ENCODE results near the gene SRD5A1. TPM values are rescaled to one million over a fixed set of nuclear protein-coding genes. Genes with fewer than 3 reads are reported as not detected.
A peak's percentile ranks its signal among the peaks of the same experiment; 100 is the strongest.

SRD5A1 gene
- total RNA-seq, 1 donor = 15.3 TPM

DNA sequence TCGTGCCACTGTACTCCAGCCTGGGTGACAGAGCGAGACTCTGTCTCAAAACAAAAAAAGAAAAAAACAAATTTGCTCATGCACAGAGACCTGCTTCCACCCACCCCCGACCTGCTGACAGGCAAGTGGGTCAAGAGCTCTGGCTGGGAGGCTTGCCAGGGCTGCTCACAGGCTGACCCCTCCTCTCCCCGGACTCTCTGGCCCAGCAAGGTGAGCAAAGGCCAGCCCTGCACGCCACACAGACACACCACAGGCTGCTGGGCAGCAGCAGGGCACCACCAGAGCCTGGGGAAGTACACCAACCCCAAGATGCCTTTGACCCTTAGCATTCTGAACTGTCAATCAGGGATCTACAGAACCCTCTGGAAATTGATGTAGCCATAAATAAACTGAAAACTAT, 29.6 kb upstream of the SRD5A1 start:
- no peak for DNase-seq (ENCODE audit: low read depth in 2 of 3, low spot score in 2 of 3)

DNA sequence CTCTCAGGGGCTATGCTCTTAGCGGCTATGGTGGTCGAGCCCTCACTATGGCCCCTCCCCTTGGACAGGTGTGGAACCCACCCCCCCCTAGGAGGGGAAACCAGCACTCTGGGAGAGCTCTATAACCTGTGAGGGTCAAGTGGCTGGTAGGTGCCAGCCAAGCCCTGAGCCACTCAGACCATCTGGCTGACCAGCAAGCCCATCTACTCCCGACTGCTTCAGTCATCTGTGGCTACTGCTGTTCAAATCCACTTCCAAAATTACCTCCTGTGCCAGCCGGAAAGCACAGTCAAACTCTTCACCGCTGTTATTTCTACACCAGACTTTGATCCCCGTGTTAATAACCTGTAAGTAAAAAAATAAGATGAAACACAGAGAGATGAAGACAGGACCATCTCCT, 28.9 kb upstream of the SRD5A1 start:
- no peak for DNase-seq (ENCODE audit: low read depth in 2 of 3, low spot score in 2 of 3)

DNA sequence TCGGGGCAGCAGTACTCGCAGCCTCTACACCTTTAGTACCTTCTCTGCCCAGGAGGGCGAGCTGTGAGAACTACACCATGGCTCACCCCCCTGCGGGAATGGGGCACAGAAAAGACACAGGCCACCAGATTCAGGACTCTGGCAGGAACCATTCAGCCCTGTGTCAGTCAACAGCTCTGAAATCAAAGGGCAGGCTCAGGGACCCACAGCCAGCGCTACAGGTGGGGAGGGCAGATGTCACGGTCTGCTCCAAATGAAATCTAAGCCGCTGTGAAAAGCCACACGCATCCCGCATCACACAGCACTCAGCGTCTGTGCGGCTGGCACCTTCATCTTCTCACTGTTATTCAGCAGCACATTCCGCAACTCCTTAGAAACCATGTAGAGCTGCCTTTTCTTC, 28.3 kb upstream of the SRD5A1 start:
- no peak for DNase-seq (ENCODE audit: low read depth in 2 of 3, low spot score in 2 of 3)

DNA sequence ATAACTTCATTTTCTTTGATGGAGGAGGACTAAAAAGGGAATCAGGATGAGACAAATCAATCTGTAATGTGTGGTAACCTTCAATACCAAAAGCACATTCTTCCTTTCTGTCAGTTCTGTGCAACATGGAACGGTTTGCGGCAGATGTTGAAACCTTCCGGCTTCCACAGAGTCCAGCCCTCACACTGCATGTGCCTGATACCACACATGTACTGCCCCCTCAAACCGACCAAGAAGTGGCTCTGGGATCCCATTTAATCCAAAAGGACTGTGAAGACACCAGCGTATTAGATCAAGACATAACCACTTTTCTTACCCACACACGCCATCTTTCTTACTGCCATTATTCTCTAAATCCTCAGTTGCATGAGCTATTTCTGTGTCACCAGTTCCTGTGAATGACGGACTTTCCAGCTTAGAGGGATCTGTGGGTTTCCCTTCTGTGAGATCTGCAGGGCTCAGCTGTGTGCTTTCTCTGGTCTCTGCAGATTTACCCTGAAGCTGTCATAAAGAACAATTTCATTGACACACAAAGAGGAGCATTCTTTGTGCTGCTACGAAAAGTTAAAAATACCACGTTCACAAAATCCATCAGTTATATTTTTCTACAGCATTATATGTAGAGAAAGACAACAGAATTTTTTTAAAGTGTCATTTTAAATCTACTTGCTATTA, 26.2 kb upstream of the SRD5A1 start:
- DNase-seq (ENCODE audit: low read depth in 2 of 3, low spot score in 2 of 3) = no peak

DNA sequence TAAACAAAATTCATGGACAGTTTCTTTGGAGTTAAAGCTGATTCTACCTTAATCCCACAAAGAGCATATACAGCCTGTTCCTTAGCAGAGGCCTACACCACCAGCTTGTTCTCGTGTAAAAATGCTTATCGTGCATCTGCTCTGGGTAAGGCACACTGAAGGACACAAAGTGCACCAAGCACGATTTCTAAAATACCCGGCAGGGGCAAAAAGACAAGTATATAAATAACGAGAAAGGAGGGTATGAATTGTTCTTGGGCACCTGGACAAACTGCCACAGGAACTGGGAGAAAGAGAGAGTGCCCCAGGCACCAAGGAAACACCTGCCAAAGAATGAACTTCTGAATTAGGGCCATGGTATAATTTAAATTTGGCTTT, 25.7 kb upstream of the SRD5A1 start:
- DNase-seq (ENCODE audit: low read depth in 2 of 3, low spot score in 2 of 3) = no peak

DNA sequence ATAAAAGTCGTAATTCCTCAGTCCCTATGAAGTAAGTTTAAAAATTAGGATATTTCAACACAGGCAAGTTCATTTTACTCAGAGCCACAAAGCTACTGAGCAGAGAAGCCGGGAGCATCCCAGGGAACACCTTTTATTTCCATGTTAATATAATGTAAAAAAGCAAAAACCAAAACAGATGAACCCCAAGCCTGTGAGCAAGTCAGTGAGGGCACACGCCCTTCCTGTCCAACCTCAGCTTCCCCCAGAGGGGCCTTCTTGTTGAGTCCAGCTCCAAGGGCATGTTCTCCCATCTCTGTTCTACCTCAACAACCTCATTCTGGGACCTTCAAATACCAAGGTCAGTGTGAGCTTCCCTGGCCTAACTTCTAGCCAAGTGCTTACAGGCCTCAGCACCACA, 25.2 kb upstream of the SRD5A1 start:
- no peak for DNase-seq (ENCODE audit: low read depth in 2 of 3, low spot score in 2 of 3)

DNA sequence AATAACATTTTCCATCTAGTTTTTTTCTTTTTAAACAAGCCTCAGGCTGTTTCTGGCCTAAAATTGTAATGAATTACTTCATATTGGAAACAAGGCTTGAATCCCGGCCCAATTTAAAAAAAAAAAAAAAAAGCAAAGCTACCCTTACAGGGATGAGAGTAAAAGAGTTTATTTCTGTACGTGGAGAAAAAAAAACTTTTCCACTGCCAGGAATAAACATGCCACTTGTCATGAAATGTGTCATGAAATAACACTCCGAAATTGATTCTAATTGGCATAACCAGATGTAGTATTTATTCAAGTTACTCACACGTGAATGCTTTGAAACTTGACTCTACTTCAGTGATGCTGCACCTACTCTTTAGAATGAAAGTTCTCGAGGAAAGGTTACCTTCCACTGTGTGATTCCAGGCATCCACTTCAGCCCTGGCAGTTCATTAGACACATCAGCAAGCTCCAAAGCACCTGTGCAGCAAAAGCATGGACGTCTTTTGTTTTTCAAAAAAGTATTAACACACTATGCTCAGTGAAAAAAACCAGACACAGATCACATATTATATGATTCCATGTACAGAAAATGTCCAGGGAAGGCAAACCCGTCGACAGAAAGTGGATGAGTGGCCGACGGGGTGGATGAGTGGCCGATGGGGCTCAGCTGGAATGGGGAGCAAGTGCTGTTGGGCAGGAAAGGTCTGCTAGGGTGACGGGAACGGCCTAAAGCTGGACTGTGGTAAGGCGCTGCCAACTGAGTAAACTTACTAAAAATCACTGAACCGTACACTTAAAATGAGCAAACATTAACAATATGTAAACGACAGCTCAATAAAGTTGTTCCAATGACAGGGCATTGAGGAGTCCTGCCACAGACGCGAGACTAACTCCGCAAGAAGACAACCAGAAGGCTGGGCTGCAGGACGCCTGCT, 21.6 kb upstream of the SRD5A1 start:
- DNase-seq (ENCODE audit: low read depth in 2 of 3, low spot score in 2 of 3) = no peak

DNA sequence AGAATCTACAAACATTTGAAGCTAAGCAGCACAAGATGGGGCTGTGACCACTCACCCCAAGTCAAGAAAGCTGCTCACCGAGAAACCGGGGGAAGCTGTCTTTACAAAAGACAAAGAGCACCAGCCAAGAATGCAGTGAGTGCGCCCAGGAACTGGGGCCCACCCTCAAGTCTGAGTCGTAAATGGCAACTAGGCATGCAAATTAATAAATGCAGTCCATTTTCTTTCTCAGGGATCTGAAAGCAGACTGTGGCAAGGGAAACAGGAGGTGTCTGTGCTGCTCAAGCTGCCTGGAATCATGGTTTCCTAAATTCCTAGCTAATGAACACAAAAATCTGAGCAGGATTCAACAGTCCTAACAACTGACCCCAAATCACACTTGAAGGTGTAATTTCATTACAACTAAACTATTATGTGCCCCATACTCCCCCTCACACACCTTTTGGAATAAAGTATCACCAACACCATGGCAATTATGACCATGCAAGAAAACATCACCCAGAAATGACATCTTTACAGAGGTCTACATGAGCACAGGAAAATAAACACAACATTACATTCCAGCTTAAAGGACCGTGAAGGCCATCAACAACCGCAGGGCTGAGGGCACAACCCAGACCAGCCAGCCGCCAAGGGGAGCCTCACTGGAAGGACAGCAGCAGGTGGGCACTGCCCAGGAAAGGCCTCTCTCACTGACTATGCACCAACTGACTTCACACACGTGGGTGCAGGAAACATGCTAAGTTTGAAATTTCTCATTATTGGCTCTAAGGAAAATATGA, 18.0 kb upstream of the SRD5A1 start:
- no peak for DNase-seq (ENCODE audit: low read depth in 2 of 3, low spot score in 2 of 3)

DNA sequence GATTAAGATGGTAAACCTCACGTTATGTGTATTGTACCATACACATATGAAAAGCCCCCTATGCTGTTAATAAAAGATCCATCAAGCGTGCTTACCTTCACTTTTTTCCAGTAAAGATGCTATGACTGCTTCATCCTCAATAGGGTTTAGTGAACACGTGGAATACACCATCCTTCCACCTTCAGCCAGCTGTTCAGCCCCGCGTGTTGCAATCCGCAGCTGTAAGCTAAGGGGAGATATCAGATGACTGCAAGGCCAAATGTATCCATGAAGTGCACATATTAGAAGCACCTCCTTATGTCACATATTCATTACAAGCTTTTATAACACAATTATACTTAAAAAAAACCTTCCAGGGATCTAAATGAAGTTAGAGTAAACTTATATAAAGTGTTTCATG, 16.6 kb upstream of the SRD5A1 start:
- DNase-seq (ENCODE audit: low read depth in 2 of 3, low spot score in 2 of 3) = no peak

DNA sequence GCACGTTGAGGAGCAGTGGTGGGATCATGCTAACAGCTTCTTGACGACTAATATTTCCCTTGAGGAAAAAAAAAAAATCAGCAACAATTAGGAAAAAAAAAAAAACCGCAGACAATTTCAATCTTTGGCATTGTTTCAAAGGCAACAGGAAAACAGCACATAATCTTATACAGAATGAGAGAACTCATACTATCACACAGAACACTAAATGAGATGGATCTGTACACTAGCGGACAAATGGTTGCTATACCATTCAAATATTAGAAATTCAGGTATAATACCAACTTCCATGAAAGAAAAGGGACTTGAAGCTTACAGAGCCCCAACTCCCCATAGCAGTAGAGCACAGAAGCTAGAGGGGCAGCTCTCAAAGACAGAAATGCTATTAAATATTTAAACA, 10.0 kb upstream of the SRD5A1 start:
- DNase-seq (ENCODE audit: low read depth in 2 of 3, low spot score in 2 of 3) = no peak

DNA sequence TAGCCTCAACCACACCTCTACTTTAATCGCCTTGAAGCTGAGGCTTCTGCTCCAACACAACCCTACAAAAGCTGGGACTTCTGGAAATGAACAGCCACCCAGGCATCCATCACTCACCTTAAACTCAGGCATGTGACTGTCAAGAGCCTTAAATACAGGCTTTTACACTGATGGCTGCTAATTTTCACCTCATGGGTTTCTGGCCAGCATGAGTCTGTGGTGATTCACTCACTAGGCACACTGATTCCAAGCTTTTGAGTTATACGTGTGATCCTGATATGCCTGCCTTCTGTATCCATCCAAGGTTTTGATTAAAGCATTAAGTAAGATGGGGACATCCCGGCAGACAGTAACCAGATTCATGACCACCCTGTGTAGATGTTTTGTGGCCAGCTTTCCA, 9.3 kb upstream of the SRD5A1 start:
- DNase-seq (ENCODE audit: low read depth in 2 of 3, low spot score in 2 of 3) = no peak

DNA sequence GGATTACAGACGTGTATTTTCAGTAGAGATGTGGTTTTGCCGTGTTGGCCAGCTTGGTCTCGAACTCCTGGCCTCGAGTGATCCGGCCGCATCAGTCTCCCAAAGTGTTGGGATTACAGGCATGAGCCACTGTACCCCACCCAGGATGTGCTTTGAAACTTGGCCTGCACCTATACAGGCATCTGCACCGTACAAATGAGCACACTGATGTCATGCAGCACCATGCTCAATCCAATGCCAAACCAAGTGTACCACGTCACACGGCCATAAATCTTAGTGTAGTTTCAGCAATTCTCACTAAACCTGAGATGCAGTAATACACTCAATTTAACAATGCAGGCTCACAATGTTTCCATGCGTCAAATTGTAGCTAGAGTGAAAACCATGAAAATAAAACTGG, 6.7 kb upstream of the SRD5A1 start:
- DNase-seq (ENCODE audit: low read depth in 2 of 3, low spot score in 2 of 3) = no peak

DNA sequence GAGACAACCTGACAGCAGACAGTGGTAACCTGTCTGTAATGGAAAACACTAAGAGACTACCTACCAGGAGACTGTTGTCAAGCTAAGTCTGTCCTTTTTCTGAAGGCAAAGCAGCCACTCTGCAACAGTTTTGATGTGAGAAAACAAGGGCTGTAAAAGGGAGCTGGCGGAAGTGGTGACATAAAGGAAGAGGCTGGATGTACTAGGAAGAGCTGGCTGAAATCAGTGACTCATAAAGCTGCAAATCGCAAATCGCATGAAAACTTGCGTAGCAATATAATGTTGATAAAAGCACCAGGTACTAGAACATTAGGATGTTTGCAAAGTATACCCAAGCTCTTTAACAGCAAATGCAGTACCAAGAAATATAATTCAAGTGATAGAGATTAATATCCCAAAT, 1.8 kb upstream of the SRD5A1 start:
- DNase-seq (ENCODE audit: low read depth in 2 of 3, low spot score in 2 of 3) = no peak

DNA sequence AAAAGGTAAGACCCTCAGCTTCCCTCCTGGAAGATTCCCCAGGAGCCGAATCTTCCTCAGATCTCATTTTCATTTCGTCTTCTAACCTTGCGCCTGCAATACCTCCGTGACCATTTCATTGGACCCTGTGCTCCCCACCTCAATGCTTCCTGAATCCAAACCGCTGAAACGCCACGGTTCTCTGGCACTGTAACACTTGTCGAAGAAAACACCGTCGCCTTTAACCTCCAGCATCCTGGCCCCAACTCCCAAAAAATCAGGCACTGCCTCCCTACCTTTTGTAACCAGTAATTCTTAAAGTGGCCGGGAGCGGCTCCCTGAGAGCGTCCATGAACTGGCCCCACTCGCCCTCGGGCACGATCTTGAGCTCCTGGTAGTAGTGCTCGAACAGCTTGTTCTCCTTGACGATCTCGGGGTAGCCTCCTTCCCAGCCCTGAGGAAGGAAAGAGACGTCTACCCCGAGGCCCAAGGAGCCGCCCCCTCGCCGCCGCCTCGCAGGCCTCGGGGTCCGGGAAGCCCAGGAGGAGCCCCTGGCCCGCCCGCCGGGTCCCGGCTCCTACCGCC, 834 bp upstream of the SRD5A1 start:
- DNase-seq (ENCODE audit: low read depth in 2 of 3, low spot score in 2 of 3) = peak in 1 of 3 donors; percentile 48

DNA sequence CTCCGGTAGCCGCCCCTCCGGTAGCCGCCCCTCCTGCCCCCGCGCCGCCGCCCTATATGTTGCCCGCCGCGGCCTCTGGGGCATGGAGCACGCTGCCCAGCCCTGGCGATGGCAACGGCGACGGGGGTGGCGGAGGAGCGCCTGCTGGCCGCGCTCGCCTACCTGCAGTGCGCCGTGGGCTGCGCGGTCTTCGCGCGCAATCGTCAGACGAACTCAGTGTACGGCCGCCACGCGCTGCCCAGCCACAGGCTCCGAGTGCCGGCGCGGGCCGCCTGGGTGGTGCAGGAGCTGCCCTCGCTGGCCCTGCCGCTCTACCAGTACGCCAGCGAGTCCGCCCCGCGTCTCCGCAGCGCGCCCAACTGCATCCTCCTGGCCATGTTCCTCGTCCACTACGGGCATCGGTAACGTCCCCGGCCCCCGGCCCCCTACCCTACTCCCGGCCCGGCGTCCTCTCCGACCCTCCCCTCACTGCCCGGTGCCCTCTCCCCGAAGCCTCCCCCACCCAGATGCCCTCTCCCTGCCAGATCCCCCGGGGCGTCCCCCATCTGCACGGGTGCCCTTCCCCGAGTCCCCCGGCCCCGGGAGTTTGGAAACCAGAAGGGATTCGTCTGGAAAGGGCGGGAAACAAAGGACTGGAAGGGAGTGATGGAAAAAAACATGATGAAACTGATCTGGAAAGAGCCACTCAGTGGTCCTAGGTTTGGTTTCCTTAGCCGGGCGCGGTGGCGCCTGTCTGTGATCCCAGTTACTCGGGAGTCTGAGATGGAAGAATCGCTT, 417 bp downstream of the SRD5A1 start:
- no peak for DNase-seq (ENCODE audit: low read depth in 2 of 3, low spot score in 2 of 3)

DNA sequence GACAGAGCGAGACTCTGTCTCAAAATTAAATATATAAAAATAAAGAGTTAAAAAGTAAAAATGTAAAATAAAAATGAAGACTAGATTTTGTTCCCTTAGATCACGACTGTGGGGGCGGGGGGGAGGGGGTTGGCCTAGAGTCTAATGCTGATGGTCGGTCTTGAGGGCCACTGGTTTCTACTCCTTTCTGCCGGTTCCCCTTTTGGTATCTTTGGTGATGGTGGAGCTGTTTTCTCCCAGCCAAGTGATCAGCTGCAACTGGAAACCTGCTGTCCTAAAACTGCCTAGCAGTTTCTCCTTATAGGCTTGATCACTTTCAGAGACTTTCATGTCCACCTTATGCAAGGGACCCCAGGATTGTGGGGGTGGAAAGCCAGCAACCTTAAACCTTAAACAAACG, 1.1 kb downstream of the SRD5A1 start:
- DNase-seq (ENCODE audit: low read depth in 2 of 3, low spot score in 2 of 3) = peak in 2 of 3 donors; percentile 18 to 42

DNA sequence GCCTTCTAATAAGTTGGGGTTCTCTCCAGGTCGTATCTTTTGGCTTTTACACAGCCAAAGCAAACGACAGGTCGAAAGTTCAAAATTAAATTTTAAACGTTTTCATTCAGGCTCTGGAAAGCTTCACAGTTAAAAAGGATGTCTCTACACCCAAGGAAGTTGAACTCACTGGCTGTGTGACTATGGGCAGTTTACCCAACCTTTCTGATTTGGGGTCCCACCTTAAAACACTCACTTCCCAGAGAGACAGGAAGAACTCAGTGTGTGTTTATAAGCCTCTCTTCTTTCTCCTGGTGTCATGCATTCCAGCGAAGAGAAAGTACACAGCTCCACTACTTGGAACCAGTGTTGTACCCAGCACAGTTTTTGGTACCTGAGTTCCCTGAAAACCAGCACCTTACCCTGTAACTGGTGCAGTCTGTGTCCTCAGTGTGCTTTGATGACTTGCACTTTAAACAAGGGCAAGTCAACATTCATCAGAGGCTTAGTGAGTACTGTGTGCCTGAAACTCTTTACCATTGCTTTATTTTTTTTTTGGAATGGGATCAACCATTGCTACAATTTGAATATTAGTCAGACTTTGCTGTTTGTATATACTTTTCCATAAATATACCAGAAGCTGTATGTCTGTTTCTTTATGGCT, 1.7 kb downstream of the SRD5A1 start:
- DNase-seq (ENCODE audit: low read depth in 2 of 3, low spot score in 2 of 3) = no peak

DNA sequence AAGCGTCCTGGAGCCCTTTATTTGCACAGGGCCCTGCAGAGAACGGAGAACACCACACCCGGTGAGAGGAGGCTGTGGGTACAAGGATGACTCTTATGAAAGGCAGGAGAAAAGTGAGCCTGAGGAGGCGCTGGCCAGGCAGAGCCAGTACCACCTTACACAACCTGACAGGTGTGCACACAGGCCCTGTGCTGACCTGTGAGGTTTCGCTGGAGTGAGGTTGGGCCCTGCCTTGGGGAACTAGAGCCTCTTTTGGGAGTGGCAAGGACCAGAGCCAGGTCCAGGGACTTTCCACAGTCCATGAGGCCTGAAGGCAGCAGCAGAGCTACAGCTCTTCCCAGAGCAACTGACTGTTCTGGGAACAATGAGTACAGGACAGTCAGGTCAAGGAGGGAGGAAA, 3.1 kb downstream of the SRD5A1 start:
- DNase-seq (ENCODE audit: low read depth in 2 of 3, low spot score in 2 of 3) = no peak

DNA sequence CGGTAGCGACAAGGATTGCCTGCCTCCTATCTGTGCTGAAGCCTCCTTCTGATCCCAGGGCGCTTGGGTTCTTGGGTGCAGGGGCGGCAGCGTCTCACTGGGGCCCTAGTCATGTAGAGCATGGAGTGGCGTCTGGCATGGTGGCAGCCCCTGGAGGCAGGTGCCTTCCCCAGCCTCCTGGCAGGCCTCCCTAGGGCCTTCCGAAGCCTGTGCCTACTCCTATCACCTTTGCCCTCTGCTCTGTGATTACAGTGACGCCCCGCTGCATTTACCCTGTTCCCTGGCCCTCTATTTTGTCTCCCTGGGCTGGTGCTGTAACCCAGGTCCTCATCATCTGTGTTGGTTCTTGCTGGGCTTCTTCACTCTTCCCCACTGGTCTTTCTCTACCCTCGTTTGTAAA, 3.8 kb downstream of the SRD5A1 start:
- DNase-seq (ENCODE audit: low read depth in 2 of 3, low spot score in 2 of 3) = no peak

DNA sequence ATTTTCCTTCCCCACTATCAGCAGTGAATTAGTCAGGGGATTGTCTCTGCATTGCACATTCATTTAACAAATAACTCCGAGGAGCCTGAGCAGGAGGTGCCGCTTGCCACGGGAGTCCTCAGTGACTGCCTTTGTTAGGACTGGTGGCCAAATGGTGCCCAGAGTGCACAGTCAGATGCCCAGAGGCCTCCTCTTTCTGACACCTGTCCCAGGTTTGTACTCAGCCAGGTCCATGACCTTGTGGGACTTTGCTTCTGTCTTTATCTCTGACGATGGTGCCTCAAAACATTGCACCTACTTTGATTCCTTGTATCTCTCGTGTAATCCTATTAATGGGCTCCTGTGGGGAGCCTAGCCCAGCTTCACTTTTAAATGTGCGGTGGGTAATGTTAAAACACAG, 4.3 kb downstream of the SRD5A1 start:
- no peak for DNase-seq (ENCODE audit: low read depth in 2 of 3, low spot score in 2 of 3)

Measured in hematopoietic multipotent progenitor cell (in vitro differentiated cells).